HepG2 (cell line): ENCODE data around the gene COX6A2. TPM values are rescaled to one million over a fixed set of nuclear protein-coding genes. Genes with fewer than 3 reads are reported as not detected.

Source experiments
- BRCA1 ChIP-seq: sonication (generic); formaldehyde crosslinking; IDR thresholded peaks from 2 replicates; pipeline ENCODE4 v1.4.0; 2020; ENCODE audit warnings: missing genetic modification reagents
- HNRNPL ChIP-seq: fragments of 200-400 bp; formaldehyde crosslinking; IDR thresholded peaks from 2 replicates; pipeline ENCODE4 v1.6.1; 2017; ENCODE audit warnings: mild to moderate bottlenecking, low read depth, low read length
- KDM4B ChIP-seq: sonication (generic); formaldehyde crosslinking; IDR thresholded peaks from 2 replicates; pipeline ENCODE4 v1.4.0; 2020; ENCODE audit warnings: missing genetic modification reagents
- KMT2B ChIP-seq: IDR thresholded peaks from 2 replicates; pipeline ENCODE4 v1.6.1; 2016; ENCODE audit warnings: missing genetic modification reagents, missing compliant biosample characterization
- MED1 ChIP-seq: sonication (generic); formaldehyde crosslinking; IDR thresholded peaks from 2 replicates; pipeline ENCODE4 v1.4.0; 2020; ENCODE audit warnings: missing genetic modification reagents
- NFAT5 ChIP-seq: sonication (generic); formaldehyde crosslinking; IDR thresholded peaks from 2 replicates; pipeline ENCODE4 v1.4.0; 2020; ENCODE audit warnings: missing genetic modification reagents
- POLR2A ChIP-seq, 2 experiments: IDR thresholded peaks; 2 replicates each; pipeline ENCODE4 v1.6.1; 2011; ENCODE audit warnings: low read depth in 2 of 2, low read length in 2 of 2, mild to moderate bottlenecking in 1 of 2, moderate library complexity in 1 of 2; ENCODE audit not compliant: insufficient read depth in 1 of 2
- POLR2G ChIP-seq: fragments of 200-400 bp; formaldehyde crosslinking; IDR thresholded peaks from 2 replicates; pipeline ENCODE4 v1.6.1; 2018; ENCODE audit warnings: mild to moderate bottlenecking, low read depth, low read length, moderate library complexity
- STAG1 ChIP-seq: sonication (generic); formaldehyde crosslinking; IDR thresholded peaks from 2 replicates; pipeline ENCODE4 v1.4.0; 2020; ENCODE audit warnings: missing genetic modification reagents
- ZBTB8A ChIP-seq: sonication (generic); formaldehyde crosslinking; IDR thresholded peaks from 2 replicates; pipeline ENCODE4 v1.4.0; 2020; ENCODE audit warnings: mild to moderate bottlenecking, low read depth, missing genetic modification reagents, borderline replicate concordance
- ZNF225 ChIP-seq: sonication (generic); formaldehyde crosslinking; IDR thresholded peaks from 2 replicates; pipeline ENCODE4 v1.4.0; 2020; ENCODE audit warnings: mild to moderate bottlenecking, missing genetic modification reagents
- ZNF274 ChIP-seq: sonication (generic); formaldehyde crosslinking; IDR thresholded peaks from 2 replicates; pipeline ENCODE4 v1.5.1; 2020; ENCODE audit warnings: mild to moderate bottlenecking, missing genetic modification reagents
- ZNF619 ChIP-seq: sonication (generic); formaldehyde crosslinking; IDR thresholded peaks from 2 replicates; pipeline ENCODE4 v1.4.0; 2020; ENCODE audit warnings: mild to moderate bottlenecking, missing genetic modification reagents
- ZNF644 ChIP-seq: IDR thresholded peaks from 2 replicates; pipeline ENCODE4 v1.6.1; 2016; ENCODE audit warnings: low read depth
- ZNF878 ChIP-seq: sonication (generic); formaldehyde crosslinking; IDR thresholded peaks from 2 replicates; pipeline ENCODE4 v1.8.1; 2023; ENCODE audit warnings: mild to moderate bottlenecking, missing genetic modification reagents, moderate library complexity
- ZNF883 ChIP-seq: sonication (generic); formaldehyde crosslinking; IDR thresholded peaks from 2 replicates; pipeline ENCODE4 v1.5.1; 2020; ENCODE audit warnings: mild to moderate bottlenecking, missing genetic modification reagents; ENCODE audit errors: not compliant biosample characterization
- ZSCAN25 ChIP-seq: sonication (generic); formaldehyde crosslinking; IDR thresholded peaks from 2 replicates; pipeline ENCODE4 v1.8.0; 2022; ENCODE audit warnings: mild to moderate bottlenecking, missing genetic modification reagents
- polyA plus RNA-seq, 8 experiments: library from polyadenylated mRNA; depleted of rRNA in 3 of 8; stranded (reverse) in 7 of 8; unstranded in 1 of 8; fragments of >200 nt; fragmentation: Illumina TruSeq in 4 of 8; extraction: Trizol in 4 of 8; gene quantifications; 2 replicates each; pipeline versions ENCODE4 v1.2.1 to v1.2.3, GENCODE V29; 2011 to 2016; ENCODE audit warnings: low read depth in 4 of 8, missing spikeins in 1 of 8, mixed read lengths in 1 of 8; ENCODE audit not compliant: insufficient read depth in 1 of 8
- total RNA-seq, 5 experiments: library from RNA; depleted of rRNA; stranded (reverse); fragments of >200 nt; fragmentation: Illumina TruSeq; extraction: Trizol; gene quantifications; 2 replicates each; pipeline ENCODE4 v1.2.3, GENCODE V29; 2016; ENCODE audit warnings: low read depth in 1 of 5
- TF ChIP-seq, protein P1 (sequence below): sonication (generic); formaldehyde crosslinking; IDR thresholded peaks from 2 replicates; pipeline ENCODE4 v1.5.0; 2020; ENCODE audit warnings: mild to moderate bottlenecking, missing genetic modification reagents, borderline replicate concordance

The COX6A2 gene
- total and polyA plus RNA-seq, 2 of the 13 experiments (the other 11 are each of a cell fraction or from before 2014, with no cell fraction given): not detected

DNA sequence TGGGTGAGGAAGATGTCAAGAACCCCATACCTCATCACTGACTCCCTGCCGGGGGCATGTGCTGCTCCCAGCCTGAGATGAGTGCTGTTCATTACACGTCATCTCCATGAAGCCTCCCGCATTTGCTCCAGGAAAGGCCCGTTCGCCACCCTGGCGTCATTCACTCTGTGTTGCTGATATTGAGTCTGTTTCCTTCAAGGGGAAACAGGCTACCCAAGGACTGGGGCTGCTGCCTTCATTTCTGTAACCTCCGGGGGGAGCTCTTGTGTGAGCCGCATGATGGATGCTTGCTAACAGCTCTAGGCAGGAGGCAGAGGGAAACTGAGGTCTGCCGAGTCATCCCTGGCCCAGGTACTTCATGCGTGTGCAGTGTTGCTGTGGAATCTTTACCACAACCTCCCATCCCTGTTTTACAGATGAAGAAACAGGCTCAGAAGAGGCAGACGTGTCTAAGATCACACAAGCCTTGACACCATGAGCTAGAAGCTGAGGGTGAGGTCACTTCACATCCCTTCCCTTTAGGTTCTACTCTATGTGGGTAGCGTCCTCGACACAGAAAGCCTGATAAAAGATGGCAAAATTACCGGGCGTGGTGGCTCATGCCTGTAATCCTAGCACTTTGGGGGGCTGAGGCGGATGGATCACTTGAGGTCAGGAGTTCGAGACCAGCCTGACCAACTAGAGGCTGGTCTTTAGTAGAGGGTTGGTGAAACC, 27.6 kb upstream of the COX6A2 start (continued):
- TF ChIP-seq ZNF878 (CRISPR knock-in tag) (no peak), NFAT5 (CRISPR knock-in tag) (no peak), POLR2A (IDR thresholded peaks at IDR 0.05; ENCODE audit: insufficient read depth in 1 of 2, low read depth in 2 of 2, low read length in 2 of 2) (peak in 1 of 2 experiments; percentile 30; a peak in 1 of 4 replicates), KMT2B (CRISPR knock-in tag) (0 out of 2 replicates have a peak, but pooled peaks have one; percentile 15), POLR2G (0 out of 2 replicates have a peak, but pooled peaks have one; percentile 32), ZNF274 (CRISPR knock-in tag) (no peak), ZNF619 (CRISPR knock-in tag) (no peak), STAG1 (CRISPR knock-in tag) (peak; percentile 34), ZNF644 (CRISPR knock-in tag) (no peak), KDM4B (no peak), MED1 (CRISPR knock-in tag) (no peak), ZBTB8A (no peak), ZNF225 (no peak), ZSCAN25 (no peak), HNRNPL (no peak), ZNF883 (CRISPR knock-in tag) (no peak), BRCA1 (no peak)
- TF ChIP-seq, protein P1, sequence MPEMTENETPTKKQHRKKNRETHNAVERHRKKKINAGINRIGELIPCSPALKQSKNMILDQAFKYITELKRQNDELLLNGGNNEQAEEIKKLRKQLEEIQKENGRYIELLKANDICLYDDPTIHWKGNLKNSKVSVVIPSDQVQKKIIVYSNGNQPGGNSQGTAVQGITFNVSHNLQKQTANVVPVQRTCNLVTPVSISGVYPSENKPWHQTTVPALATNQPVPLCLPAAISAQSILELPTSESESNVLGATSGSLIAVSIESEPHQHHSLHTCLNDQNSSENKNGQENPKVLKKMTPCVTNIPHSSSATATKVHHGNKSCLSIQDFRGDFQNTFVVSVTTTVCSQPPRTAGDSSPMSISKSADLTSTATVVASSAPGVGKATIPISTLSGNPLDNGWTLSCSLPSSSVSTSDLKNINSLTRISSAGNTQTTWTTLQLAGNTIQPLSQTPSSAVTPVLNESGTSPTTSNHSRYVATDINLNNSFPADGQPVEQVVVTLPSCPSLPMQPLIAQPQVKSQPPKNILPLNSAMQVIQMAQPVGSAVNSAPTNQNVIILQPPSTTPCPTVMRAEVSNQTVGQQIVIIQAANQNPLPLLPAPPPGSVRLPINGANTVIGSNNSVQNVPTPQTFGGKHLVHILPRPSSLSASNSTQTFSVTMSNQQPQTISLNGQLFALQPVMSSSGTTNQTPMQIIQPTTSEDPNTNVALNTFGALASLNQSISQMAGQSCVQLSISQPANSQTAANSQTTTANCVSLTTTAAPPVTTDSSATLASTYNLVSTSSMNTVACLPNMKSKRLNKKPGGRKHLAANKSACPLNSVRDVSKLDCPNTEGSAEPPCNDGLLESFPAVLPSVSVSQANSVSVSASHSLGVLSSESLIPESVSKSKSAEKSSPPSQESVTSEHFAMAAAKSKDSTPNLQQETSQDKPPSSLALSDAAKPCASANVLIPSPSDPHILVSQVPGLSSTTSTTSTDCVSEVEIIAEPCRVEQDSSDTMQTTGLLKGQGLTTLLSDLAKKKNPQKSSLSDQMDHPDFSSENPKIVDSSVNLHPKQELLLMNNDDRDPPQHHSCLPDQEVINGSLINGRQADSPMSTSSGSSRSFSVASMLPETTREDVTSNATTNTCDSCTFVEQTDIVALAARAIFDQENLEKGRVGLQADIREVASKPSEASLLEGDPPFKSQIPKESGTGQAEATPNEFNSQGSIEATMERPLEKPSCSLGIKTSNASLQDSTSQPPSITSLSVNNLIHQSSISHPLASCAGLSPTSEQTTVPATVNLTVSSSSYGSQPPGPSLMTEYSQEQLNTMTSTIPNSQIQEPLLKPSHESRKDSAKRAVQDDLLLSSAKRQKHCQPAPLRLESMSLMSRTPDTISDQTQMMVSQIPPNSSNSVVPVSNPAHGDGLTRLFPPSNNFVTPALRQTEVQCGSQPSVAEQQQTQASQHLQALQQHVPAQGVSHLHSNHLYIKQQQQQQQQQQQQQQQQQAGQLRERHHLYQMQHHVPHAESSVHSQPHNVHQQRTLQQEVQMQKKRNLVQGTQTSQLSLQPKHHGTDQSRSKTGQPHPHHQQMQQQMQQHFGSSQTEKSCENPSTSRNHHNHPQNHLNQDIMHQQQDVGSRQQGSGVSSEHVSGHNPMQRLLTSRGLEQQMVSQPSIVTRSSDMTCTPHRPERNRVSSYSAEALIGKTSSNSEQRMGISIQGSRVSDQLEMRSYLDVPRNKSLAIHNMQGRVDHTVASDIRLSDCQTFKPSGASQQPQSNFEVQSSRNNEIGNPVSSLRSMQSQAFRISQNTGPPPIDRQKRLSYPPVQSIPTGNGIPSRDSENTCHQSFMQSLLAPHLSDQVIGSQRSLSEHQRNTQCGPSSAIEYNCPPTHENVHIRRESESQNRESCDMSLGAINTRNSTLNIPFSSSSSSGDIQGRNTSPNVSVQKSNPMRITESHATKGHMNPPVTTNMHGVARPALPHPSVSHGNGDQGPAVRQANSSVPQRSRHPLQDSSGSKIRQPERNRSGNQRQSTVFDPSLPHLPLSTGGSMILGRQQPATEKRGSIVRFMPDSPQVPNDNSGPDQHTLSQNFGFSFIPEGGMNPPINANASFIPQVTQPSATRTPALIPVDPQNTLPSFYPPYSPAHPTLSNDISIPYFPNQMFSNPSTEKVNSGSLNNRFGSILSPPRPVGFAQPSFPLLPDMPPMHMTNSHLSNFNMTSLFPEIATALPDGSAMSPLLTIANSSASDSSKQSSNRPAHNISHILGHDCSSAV: no peak
